K562 (cell line): Measurements from ENCODE around the gene VAPB. TPM values are rescaled to one million over a fixed set of nuclear protein-coding genes. Genes with fewer than 3 reads are reported as not detected.
A peak's percentile ranks its signal among the peaks of the same experiment; 100 is the strongest.

Source experiments
- ATF3 ChIP-seq, 2 experiments: fragments of 450-650 bp in 1 of 2; sonication (generic) in 1 of 2; formaldehyde crosslinking in 1 of 2; IDR thresholded peaks in 1 of 2; conservative IDR thresholded peaks in 1 of 2; 2 replicates each; pipeline versions ENCODE4 v1.6.1 to v1.8.1; 2016 to 2023; ENCODE audit warnings: mild to moderate bottlenecking in 2 of 2, moderate library complexity in 2 of 2, inconsistent platforms in 1 of 2, missing genetic modification reagents in 1 of 2
- CTCF ChIP-seq, 3 experiments: IDR thresholded peaks in 2 of 3; conservative IDR thresholded peaks in 1 of 3; 2 replicates each; pipeline ENCODE4 v1.5.1; 2011 to 2012; ENCODE audit warnings: low read length in 3 of 3, mild to moderate bottlenecking in 3 of 3, control low read depth in 2 of 3, improper control_type of control experiment in 1 of 3, inconsistent platforms in 1 of 3, low read depth in 1 of 3, mixed read lengths in 1 of 3, moderate library complexity in 1 of 3; ENCODE audit not compliant: insufficient read depth in 2 of 3
- NR2C2 ChIP-seq, 2 experiments: fragments of 200-800 bp in 1 of 2; sonication (Bioruptor generic) in 1 of 2; sonication (generic) in 1 of 2; formaldehyde crosslinking in 1 of 2; IDR thresholded peaks; 2 replicates each; pipeline versions ENCODE4 v1.6.1 to v1.8.0; 2016 to 2022; ENCODE audit warnings: mild to moderate bottlenecking in 1 of 2, missing compliant biosample characterization in 1 of 2, missing genetic modification characterization in 1 of 2, missing genetic modification reagents in 1 of 2
- STAG1 ChIP-seq: sonication (generic); formaldehyde crosslinking; IDR thresholded peaks from 2 replicates; pipeline ENCODE4 v1.5.0; 2020; ENCODE audit warnings: missing genetic modification reagents, borderline replicate concordance
- polyA plus RNA-seq, 8 experiments: library from polyadenylated mRNA; depleted of rRNA in 4 of 8; stranded (reverse) in 5 of 8; unstranded in 3 of 8; fragments of >200 nt; fragmentation: Nextera tagmentation in 2 of 8; fragmentation: Illumina TruSeq in 1 of 8; extraction: Ambion mirVana in 2 of 8; extraction: Trizol in 1 of 8; gene quantifications; 2 replicates each; pipeline versions ENCODE4 v1.2.1 to v1.2.3, GENCODE V29; 2011 to 2014; ENCODE audit warnings: inconsistent platforms in 1 of 8, missing spikeins in 1 of 8
- total RNA-seq, 7 experiments: library from RNA; depleted of rRNA in 6 of 7; stranded (reverse); fragments of >200 nt in 6 of 7; fragmentation: Illumina TruSeq in 2 of 7; extraction: Trizol in 2 of 7; gene quantifications; 2 replicates each; pipeline versions ENCODE4 v1.2.1 to v1.2.3, GENCODE V29; 2011 to 2021; ENCODE audit warnings: low replicate concordance in 1 of 7
- TF ChIP-seq, protein P1 (sequence below): IDR thresholded peaks from 2 replicates; pipeline ENCODE4 v1.6.1; 2011; ENCODE audit not compliant: insufficient read length; ENCODE audit errors: extremely low read depth

The VAPB gene
- total and polyA plus RNA-seq, 9 of the 15 experiments (the other 6 are each of a cell fraction or from before 2014, with no cell fraction given) = 3.4 to 51.0 (median 27.9) TPM

DNA sequence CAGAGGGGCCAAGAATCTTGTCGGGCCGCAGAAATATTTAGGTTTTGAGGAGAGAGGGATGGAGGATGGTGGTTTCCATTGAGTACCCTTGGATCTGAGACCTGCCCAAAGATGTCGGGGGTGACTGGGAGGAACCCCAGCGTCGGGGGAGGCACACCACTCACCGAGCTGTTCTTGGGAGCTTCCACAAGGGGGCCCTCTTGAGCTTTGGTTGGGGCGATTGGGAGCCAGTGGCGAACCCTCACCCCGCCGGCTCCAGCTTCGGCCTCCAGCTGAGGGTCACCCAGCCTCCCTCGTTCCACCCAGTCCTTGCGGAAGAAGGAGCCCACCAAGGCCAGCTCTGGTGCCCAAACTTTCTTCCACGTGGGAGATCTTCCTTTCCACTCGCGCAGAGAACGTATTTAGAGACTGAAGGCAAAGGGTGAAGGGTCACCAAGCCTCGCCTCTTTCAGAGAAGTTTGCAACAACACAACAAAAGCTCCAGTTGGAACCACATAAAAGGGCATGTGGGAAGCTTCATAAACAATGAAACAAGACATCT lies 92.5 kb downstream of the VAPB start (continued):
- TF ChIP-seq CTCF (IDR thresholded peaks at IDR 0.05 in 2 of 3, conservative IDR thresholded peaks at IDR 0.05 in 1 of 3; ENCODE audit: insufficient read depth in 2 of 3, low read depth in 1 of 3, low read length in 3 of 3) (peak; percentile 79 to 90 (median 83)), STAG1 (CRISPR knock-in tag) (peak; percentile 84), ATF3 (IDR thresholded peaks at IDR 0.05) (no peak), ATF3 (CRISPR knock-in tag; conservative IDR thresholded peaks at IDR 0.05) (no peak), NR2C2 (CRISPR knock-in tag; IDR thresholded peaks at IDR 0.05) (peak; percentile 31; the same call in 1 of the 2 replicates), NR2C2 (tag; IDR thresholded peaks at IDR 0.05) (peak; percentile 69)
- TF ChIP-seq, protein P1, sequence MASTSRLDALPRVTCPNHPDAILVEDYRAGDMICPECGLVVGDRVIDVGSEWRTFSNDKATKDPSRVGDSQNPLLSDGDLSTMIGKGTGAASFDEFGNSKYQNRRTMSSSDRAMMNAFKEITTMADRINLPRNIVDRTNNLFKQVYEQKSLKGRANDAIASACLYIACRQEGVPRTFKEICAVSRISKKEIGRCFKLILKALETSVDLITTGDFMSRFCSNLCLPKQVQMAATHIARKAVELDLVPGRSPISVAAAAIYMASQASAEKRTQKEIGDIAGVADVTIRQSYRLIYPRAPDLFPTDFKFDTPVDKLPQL = no peak
